Kidney epithelial cell (primary cell): ENCODE data around the gene ITPA. TPM values are rescaled to one million over a fixed set of nuclear protein-coding genes. Genes with fewer than 3 reads are reported as not detected.

Experiments
- DNase-seq: peaks from one replicate; pipeline ENCODE4 v3.0.0-alpha.2; 2010; ENCODE audit warnings: low read depth
- H3K27me3 ChIP-seq: 2 replicates; pipeline ENCODE4 v1.6.0; 2011; ENCODE audit warnings: low read length; ENCODE audit not compliant: control insufficient read depth, insufficient read depth
- H3K36me3 ChIP-seq: 2 replicates; pipeline ENCODE4 v1.5.1; 2011; ENCODE audit warnings: low read length; ENCODE audit not compliant: control insufficient read depth, insufficient read depth
- H3K4me3 ChIP-seq: 2 replicates; pipeline ENCODE4 v1.5.1; 2011; ENCODE audit warnings: low read depth, mild to moderate bottlenecking, control low read depth, low read length
- CTCF ChIP-seq: IDR thresholded peaks from 2 replicates; pipeline ENCODE4 v1.5.1; 2011; ENCODE audit warnings: mild to moderate bottlenecking, moderate library complexity, low read length, control low read depth, inconsistent platforms; ENCODE audit not compliant: insufficient read depth, poor library complexity, severe bottlenecking
- total RNA-seq: library from RNA; depleted of rRNA; stranded (reverse); fragments of >200 nt; gene quantifications from 2 replicates; pipeline ENCODE4 v1.2.3, GENCODE V29; 2015

Gene ITPA
- total RNA-seq, 1 donor from 2014 or later, result 71.2 TPM

- Histone ChIP-seq H3K4me3 (no peak overlapping the region), H3K36me3 (no peaks in the 10 kb centered on the region), H3K27me3 (peaks cover 15% of the 10 kb centered on the region)
- TF ChIP-seq CTCF, result no peak
- DNase-seq, result no peak
Observed at GRCh38 chr20:3248167-3248992, 39.1 kb downstream of the ITPA start.

- Histone ChIP-seq H3K27me3 (peaks cover 15% of the 10 kb centered on the region), H3K36me3 (no peaks in the 10 kb centered on the region), H3K4me3 (no peak overlapping the region)
- no peak for TF ChIP-seq CTCF
- DNase-seq, result no peak
Observed at GRCh38 chr20:3248993-3249347, 39.7 kb downstream of the ITPA start.

GRCh38 chr20:3250091-3250504 is 40.8 kb downstream of the ITPA start:
- peak; percentile 54 for TF ChIP-seq CTCF
- no peaks in the 10 kb centered on the region for H3K36me3 ChIP-seq
- no peak for DNase-seq
- H3K27me3 ChIP-seq, result peaks cover 13% of the 10 kb centered on the region
- no peak overlapping the region for H3K4me3 ChIP-seq

GRCh38 chr20:3251806-3252205 is 42.5 kb downstream of the ITPA start:
- Histone ChIP-seq H3K4me3 (no peak overlapping the region), H3K27me3 (peaks cover 13% of the 10 kb centered on the region), H3K36me3 (no peaks in the 10 kb centered on the region)
- TF ChIP-seq CTCF, result no peak
- no peak for DNase-seq

- Histone ChIP-seq H3K36me3 (peaks cover 3% of the 10 kb centered on the region), H3K4me3 (no peak overlapping the region), H3K27me3 (no peaks in the 10 kb centered on the region)
- no peak for TF ChIP-seq CTCF
- no peak for DNase-seq
Observed at GRCh38 chr20:3255728-3256127, 46.4 kb downstream of the ITPA start.

DNA sequence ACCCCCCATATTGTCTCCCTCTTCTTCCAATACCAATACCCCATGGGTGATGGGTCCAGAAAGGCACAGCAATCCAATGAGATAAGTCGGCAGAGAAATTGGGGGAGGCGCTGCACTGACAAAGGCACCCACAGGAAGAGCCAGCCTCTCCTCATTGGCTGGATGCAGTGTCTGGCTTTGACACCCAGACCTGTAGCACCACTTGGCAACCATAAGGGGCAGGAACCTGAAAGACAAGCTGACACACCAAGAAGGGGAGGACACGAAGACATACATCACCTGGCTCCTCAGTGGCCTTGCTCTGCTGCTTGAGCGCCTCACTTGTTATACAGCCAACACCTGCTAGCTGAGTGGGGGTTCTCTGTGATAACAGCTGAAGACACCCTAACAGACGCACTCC is 49.1 kb downstream of the ITPA start:
- Histone ChIP-seq H3K4me3 (no peak overlapping the region), H3K36me3 (peaks cover 3% of the 10 kb centered on the region)
- no peak for TF ChIP-seq CTCF

More for the DNA sequence above, 49.1 kb downstream of the ITPA start:
- H3K27me3 ChIP-seq, result no peaks in the 10 kb centered on the region
- no peak for DNase-seq
